RWPE1 (cell line): ENCODE results near the gene STAC3.

Experiments
- CTCF ChIA-PET: fragments of 350-600 bp; sonication (Branson Sonifier 250); formaldehyde crosslinking; extraction: SDS; loops from one replicate; lab custom pipeline; 2021; lab: Yijun Ruan, JAX
- POLR2A ChIA-PET: fragments of 400-600 bp; formaldehyde crosslinking; extraction: SDS; loops from one replicate; lab custom pipeline; 2020; ENCODE audit warnings: antibody characterized with exemption; ENCODE audit not compliant: low non-redundant PET; lab: Yijun Ruan, JAX
- DNase-seq: peaks from one replicate; pipeline ENCODE4 v3.0.0; 2012; ENCODE audit warnings: low spot score
- H3K27ac ChIP-seq: fragments of 450-650 bp; 2 replicates; pipeline ENCODE4 v1.5.1; 2017
- CTCF ChIP-seq: fragments of 450-650 bp; conservative IDR thresholded peaks from 2 replicates; pipeline ENCODE4 v1.5.1; 2017; ENCODE audit warnings: low read depth, mild to moderate bottlenecking

Gene STAC3

DNA sequence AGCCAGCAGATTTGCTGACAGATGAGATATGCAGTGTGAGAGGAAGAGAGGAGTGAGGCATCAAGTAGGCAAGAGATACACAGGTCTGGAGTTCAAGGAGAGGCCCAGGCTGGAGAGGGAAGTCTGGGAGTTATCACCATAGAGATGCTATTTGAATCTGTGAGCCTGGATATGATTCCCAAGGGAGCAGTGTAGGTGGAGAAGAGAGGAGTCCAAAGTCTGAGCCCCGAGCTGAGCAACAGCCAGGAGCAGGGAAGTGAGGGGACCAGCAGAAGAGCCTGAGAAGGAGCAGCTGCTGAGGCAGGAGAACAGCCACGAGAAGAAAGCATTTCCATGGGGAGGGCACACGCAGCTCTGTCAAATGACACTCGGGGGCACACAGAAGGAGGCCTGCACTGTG, 54.5 kb downstream of the STAC3 start:
- CTCF ChIA-PET = interaction anchor here (0.6 kb wide), 1 partner anchor 32 kb away, joined by 3 read pairs; no protein-coding TSS in a partner anchor
- H3K27ac ChIP-seq = peak overlapping the region; percentile 3; the same call in 1 of the 2 replicates
- POLR2A ChIA-PET = no interaction called here
- DNase-seq = no peak
- TF ChIP-seq CTCF = no peak

DNA sequence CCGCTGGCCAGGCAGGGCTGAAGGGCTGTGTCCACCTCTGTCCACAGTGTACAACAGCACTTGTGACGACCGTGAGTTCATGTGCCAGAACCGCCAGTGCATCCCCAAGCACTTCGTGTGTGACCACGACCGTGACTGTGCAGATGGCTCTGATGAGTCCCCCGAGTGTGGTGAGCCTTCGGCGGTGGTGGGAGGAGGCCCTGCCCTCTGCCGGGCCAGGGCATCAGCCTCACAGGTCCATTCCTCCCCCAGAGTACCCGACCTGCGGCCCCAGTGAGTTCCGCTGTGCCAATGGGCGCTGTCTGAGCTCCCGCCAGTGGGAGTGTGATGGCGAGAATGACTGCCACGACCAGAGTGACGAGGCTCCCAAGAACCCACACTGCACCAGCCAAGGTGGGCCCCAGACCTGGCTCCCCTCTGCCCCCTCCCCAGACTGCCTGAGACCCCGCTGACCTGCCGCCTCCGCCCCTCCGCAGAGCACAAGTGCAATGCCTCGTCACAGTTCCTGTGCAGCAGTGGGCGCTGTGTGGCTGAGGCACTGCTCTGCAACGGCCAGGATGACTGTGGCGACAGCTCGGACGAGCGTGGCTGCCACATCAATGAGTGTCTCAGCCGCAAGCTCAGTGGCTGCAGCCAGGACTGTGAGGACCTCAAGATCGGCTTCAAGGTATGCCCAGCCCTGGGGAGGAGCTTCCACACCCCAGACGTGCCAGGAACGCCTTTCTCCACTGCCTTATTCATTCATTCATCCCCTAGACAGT, 55.2 kb downstream of the STAC3 start:
- ChIA-PET CTCF (interaction anchor here (0.5 to 0.6 kb wide), 2 partner anchors 14 to 33 kb away, joined by 3 read pairs; no protein-coding TSS in a partner anchor), POLR2A (no interaction called here)
- DNase-seq = no peak
- TF ChIP-seq CTCF = no peak
- H3K27ac ChIP-seq = peak overlapping the region; percentile 3; the same call in 1 of the 2 replicates

- no peak for DNase-seq
- ChIA-PET CTCF (no interaction called here), POLR2A (no interaction called here)
- TF ChIP-seq CTCF = no peak
- no peak overlapping the region; the same call in 1 of the 2 replicates for H3K27ac ChIP-seq
These were observed 55.8 kb downstream of the STAC3 start for GRCh38 chr12:57195186-57195585.

- no peak for TF ChIP-seq CTCF
- H3K27ac ChIP-seq = peak overlapping the region; percentile 9
- CTCF ChIA-PET = interaction anchor here (0.6 kb wide), 1 partner anchor 121 kb away, joined by 3 read pairs; no protein-coding TSS in a partner anchor
- no peak for DNase-seq
- POLR2A ChIA-PET = no interaction called here
These were observed 56.7 kb downstream of the STAC3 start for GRCh38 chr12:57194253-57194652.

- CTCF ChIA-PET = interaction anchor here (0.6 kb wide), 1 partner anchor 121 kb away, joined by 3 read pairs; no protein-coding TSS in a partner anchor
- DNase-seq = no peak
- H3K27ac ChIP-seq = peak overlapping the region; percentile 9
- TF ChIP-seq CTCF = no peak
- POLR2A ChIA-PET = interaction anchor here (0.6 kb wide), 1 partner anchor 25 kb away, joined by 4 read pairs; no protein-coding TSS in a partner anchor
These were observed 57.2 kb downstream of the STAC3 start for GRCh38 chr12:57193706-57194245.
